ENCODE measurements around the gene PERP.
"Not testable (repeated sequence)": the region's sequence is repeated elsewhere in the genome, so short reads cannot be mapped to it uniquely, and the experiment has no call there.

The PERP gene

DNA sequence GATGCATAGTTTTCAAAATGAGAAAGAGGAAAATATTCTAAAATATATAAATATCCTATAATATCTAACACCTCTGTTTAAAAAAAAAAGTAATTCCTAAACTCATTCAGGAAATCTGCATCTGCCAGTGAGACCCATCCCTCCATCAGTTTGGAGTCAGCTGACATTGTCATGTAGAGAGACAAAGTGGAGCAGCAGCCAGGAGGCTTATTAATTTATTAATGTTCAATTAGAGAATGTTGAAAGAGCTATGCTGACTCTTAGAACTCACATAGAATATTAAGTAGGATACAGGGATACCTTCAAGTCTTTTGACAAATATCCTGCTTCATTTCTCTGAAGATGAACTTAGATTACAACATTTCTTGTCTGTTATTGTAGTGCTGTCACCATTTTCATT, 12.8 kb upstream of the PERP start:
- no peak for ATAC-seq

DNA sequence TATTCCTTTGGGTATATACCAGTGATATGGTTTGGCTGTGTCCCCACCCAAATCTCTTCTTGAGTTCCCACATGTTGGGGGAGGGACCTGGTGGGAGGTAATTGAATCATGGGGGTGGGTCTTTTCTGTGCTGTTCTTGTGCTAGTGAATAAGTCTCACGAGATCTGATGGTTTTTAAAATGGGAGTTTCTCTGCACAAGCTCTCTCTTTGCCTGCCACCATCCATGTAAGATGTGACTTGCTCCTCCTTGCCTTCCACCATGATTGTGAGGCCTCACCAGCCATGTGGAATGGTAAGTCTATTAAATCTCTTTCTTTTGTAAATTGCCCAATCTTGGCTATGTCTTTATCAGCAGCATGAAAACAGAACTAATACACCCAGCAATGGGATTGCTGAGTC, 12.0 kb upstream of the PERP start:
- ATAC-seq = not testable (repeated sequence)

More for the DNA sequence above, 12.8 kb upstream of the PERP start:
- TF ChIP-seq BACH2 (CRISPR knock-in tag; IDR thresholded peaks at IDR 0.05; ENCODE audit: borderline replicate concordance) = no peak
- no peak for TF ChIP-seq TSHZ2 (CRISPR knock-in tag; IDR thresholded peaks at IDR 0.05)
- no peak for TF ChIP-seq PATZ1 (CRISPR knock-in tag; IDR thresholded peaks at IDR 0.05; ENCODE audit: borderline replicate concordance)
- no peak for TF ChIP-seq ZNF8 (CRISPR knock-in tag; IDR thresholded peaks at IDR 0.05)
- no peak for TF ChIP-seq RARB (CRISPR knock-in tag; IDR thresholded peaks at IDR 0.05)
- no peak for TF ChIP-seq TCF4 (CRISPR knock-in tag; IDR thresholded peaks at IDR 0.05; ENCODE audit: borderline replicate concordance)
- no peak for TF ChIP-seq TOX (CRISPR knock-in tag; IDR thresholded peaks at IDR 0.05; ENCODE audit: borderline replicate concordance)
- no peak for TF ChIP-seq OSR1 (CRISPR knock-in tag; IDR thresholded peaks at IDR 0.05)
- no peak for TF ChIP-seq ZNF565 (CRISPR knock-in tag; conservative IDR thresholded peaks at IDR 0.05; ENCODE audit: low read depth)
- no peak for TF ChIP-seq ISL1 (CRISPR knock-in tag; IDR thresholded peaks at IDR 0.05)
- TF ChIP-seq ZC3H10 (CRISPR knock-in tag; IDR thresholded peaks at IDR 0.05) = no peak
- no peak for TF ChIP-seq SNAI2 (CRISPR knock-in tag; IDR thresholded peaks at IDR 0.05)
- TF ChIP-seq CSDC2 (CRISPR knock-in tag; IDR thresholded peaks at IDR 0.05) = no peak
- TF ChIP-seq, protein P1, sequence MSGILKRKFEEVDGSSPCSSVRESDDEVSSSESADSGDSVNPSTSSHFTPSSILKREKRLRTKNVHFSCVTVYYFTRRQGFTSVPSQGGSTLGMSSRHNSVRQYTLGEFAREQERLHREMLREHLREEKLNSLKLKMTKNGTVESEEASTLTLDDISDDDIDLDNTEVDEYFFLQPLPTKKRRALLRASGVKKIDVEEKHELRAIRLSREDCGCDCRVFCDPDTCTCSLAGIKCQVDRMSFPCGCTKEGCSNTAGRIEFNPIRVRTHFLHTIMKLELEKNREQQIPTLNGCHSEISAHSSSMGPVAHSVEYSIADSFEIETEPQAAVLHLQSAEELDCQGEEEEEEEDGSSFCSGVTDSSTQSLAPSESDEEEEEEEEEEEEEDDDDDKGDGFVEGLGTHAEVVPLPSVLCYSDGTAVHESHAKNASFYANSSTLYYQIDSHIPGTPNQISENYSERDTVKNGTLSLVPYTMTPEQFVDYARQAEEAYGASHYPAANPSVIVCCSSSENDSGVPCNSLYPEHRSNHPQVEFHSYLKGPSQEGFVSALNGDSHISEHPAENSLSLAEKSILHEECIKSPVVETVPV (CRISPR knock-in tag; IDR thresholded peaks at IDR 0.05) = no peak
- no peak for TF ChIP-seq ESRRG (CRISPR knock-in tag; IDR thresholded peaks at IDR 0.05)
- TF ChIP-seq, protein P2, sequence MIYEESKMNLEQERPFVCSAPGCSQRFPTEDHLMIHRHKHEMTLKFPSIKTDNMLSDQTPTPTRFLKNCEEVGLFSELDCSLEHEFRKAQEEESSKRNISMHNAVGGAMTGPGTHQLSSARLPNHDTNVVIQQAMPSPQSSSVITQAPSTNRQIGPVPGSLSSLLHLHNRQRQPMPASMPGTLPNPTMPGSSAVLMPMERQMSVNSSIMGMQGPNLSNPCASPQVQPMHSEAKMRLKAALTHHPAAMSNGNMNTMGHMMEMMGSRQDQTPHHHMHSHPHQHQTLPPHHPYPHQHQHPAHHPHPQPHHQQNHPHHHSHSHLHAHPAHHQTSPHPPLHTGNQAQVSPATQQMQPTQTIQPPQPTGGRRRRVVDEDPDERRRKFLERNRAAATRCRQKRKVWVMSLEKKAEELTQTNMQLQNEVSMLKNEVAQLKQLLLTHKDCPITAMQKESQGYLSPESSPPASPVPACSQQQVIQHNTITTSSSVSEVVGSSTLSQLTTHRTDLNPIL (CRISPR knock-in tag; IDR thresholded peaks at IDR 0.05; ENCODE audit: low read depth) = no peak
- no peak for TF ChIP-seq ZFP3 (CRISPR knock-in tag; IDR thresholded peaks at IDR 0.05)
- no peak for TF ChIP-seq PPARA (CRISPR knock-in tag; IDR thresholded peaks at IDR 0.05; ENCODE audit: borderline replicate concordance)
- no peak for TF ChIP-seq ZFP30 (CRISPR knock-in tag; IDR thresholded peaks at IDR 0.05)
- no peak for TF ChIP-seq ZNF70 (CRISPR knock-in tag; IDR thresholded peaks at IDR 0.05)

- no peak for TF ChIP-seq TCF4 (CRISPR knock-in tag; IDR thresholded peaks at IDR 0.05; ENCODE audit: borderline replicate concordance)
- TF ChIP-seq ESRRG (CRISPR knock-in tag; IDR thresholded peaks at IDR 0.05) = no peak
- no peak for TF ChIP-seq ZNF8 (CRISPR knock-in tag; IDR thresholded peaks at IDR 0.05)
- TF ChIP-seq ZNF70 (CRISPR knock-in tag; IDR thresholded peaks at IDR 0.05) = no peak
- TF ChIP-seq TSHZ2 (CRISPR knock-in tag; IDR thresholded peaks at IDR 0.05) = no peak
- TF ChIP-seq ARNTL (CRISPR knock-in tag; IDR thresholded peaks at IDR 0.05; ENCODE audit: borderline replicate concordance, low read depth) = no peak
- no peak for TF ChIP-seq OSR1 (CRISPR knock-in tag; IDR thresholded peaks at IDR 0.05)
- TF ChIP-seq, protein P2 (CRISPR knock-in tag; IDR thresholded peaks at IDR 0.05; ENCODE audit: low read depth) = no peak
- no peak for TF ChIP-seq SNAI2 (CRISPR knock-in tag; IDR thresholded peaks at IDR 0.05)
- no peak for TF ChIP-seq TOX (CRISPR knock-in tag; IDR thresholded peaks at IDR 0.05; ENCODE audit: borderline replicate concordance)
- TF ChIP-seq ZC3H10 (CRISPR knock-in tag; IDR thresholded peaks at IDR 0.05) = no peak
- TF ChIP-seq ZNF565 (CRISPR knock-in tag; conservative IDR thresholded peaks at IDR 0.05; ENCODE audit: low read depth) = no peak
- no peak for TF ChIP-seq ISL1 (CRISPR knock-in tag; IDR thresholded peaks at IDR 0.05)
- no peak for TF ChIP-seq BACH2 (CRISPR knock-in tag; IDR thresholded peaks at IDR 0.05; ENCODE audit: borderline replicate concordance)
- TF ChIP-seq GLIS3 (CRISPR knock-in tag; IDR thresholded peaks at IDR 0.05) = no peak
- no peak for ATAC-seq
Measured at GRCh38 chr6:138117376-138117914, 10.2 kb upstream of the PERP start.

All from SK-N-SH treated with all-trans-retinoic acid at 6 μM for 48 hours (cell line).